NCI-H2227 (cell line): ENCODE results near the gene CCN2.

Experiments used
- DNase-seq: peaks from one replicate; lab custom pipeline; 2025; ENCODE audit not compliant: unreplicated experiment; lab: John Stamatoyannopoulos, UW

The CCN2 gene

GRCh38 chr6:131967948-131968347 is 16.8 kb upstream of the CCN2 start:
- DNase-seq = no peak

- no peak for DNase-seq
Observed at GRCh38 chr6:131966443-131966842, 15.3 kb upstream of the CCN2 start.

GRCh38 chr6:131963063-131963462 is 11.9 kb upstream of the CCN2 start:
- DNase-seq = no peak

GRCh38 chr6:131960371-131961133 is 9.4 kb upstream of the CCN2 start:
- DNase-seq = no peak

- no peak for DNase-seq
Observed at GRCh38 chr6:131958542-131959470, 7.6 kb upstream of the CCN2 start.

GRCh38 chr6:131958095-131958494 is 6.9 kb upstream of the CCN2 start:
- DNase-seq = no peak

GRCh38 chr6:131955876-131956275 is 4.7 kb upstream of the CCN2 start:
- DNase-seq = no peak

GRCh38 chr6:131955192-131955591 is 4.0 kb upstream of the CCN2 start:
- DNase-seq = no peak

- no peak for DNase-seq
Observed at GRCh38 chr6:131954775-131955107, 3.6 kb upstream of the CCN2 start.

GRCh38 chr6:131954059-131954774 is 3.0 kb upstream of the CCN2 start:
- no peak for DNase-seq

GRCh38 chr6:131952886-131953509 is 1.8 kb upstream of the CCN2 start:
- DNase-seq = no peak

- DNase-seq = no peak
Observed at GRCh38 chr6:131951576-131952230, 531 bp upstream of the CCN2 start.

GRCh38 chr6:131949909-131950766 is 1.0 kb downstream of the CCN2 start:
- DNase-seq = peak; percentile 0

- DNase-seq = no peak
Observed at GRCh38 chr6:131949620-131949908, 1.6 kb downstream of the CCN2 start.

- no peak for DNase-seq
Observed at GRCh38 chr6:131948692-131949619, 2.2 kb downstream of the CCN2 start.

- no peak for DNase-seq
Observed at GRCh38 chr6:131947986-131948661, 3.0 kb downstream of the CCN2 start.

- no peak for DNase-seq
Observed at GRCh38 chr6:131946992-131947955, 3.9 kb downstream of the CCN2 start.
